ENCODE data around the gene CNTNAP2. TPM values are rescaled to one million over a fixed set of nuclear protein-coding genes. Genes with fewer than 3 reads are reported as not detected.

Gene CNTNAP2
- total and polyA plus RNA-seq, 12 donors: 0.07 to 0.77 (median 0.24) TPM

- H3K9me3 ChIP-seq: peaks cover 0 to 6% (median 0%) of the 10 kb centered on the region in 11 donors
- peak in 1 of 2 donors; percentile 19 for DNase-seq
- H3K36me3 ChIP-seq: no peaks in the 10 kb centered on the region
- no peaks in the 10 kb centered on the region for H3K4me1 ChIP-seq
- TF ChIP-seq, protein P1, sequence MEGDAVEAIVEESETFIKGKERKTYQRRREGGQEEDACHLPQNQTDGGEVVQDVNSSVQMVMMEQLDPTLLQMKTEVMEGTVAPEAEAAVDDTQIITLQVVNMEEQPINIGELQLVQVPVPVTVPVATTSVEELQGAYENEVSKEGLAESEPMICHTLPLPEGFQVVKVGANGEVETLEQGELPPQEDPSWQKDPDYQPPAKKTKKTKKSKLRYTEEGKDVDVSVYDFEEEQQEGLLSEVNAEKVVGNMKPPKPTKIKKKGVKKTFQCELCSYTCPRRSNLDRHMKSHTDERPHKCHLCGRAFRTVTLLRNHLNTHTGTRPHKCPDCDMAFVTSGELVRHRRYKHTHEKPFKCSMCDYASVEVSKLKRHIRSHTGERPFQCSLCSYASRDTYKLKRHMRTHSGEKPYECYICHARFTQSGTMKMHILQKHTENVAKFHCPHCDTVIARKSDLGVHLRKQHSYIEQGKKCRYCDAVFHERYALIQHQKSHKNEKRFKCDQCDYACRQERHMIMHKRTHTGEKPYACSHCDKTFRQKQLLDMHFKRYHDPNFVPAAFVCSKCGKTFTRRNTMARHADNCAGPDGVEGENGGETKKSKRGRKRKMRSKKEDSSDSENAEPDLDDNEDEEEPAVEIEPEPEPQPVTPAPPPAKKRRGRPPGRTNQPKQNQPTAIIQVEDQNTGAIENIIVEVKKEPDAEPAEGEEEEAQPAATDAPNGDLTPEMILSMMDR (IDR thresholded peaks at IDR 0.05): peak in 7 of 9 donors; percentile 40 to 70 (median 52)
- no peak for ATAC-seq
- WGBS, 2 donors: 59 to 68% methylated on average over 4 of the region's 4 CpGs
- peaks cover 0 to 32% (median 11%) of the 10 kb centered on the region in 7 donors for H3K27me3 ChIP-seq
- H3K27ac ChIP-seq: no peak overlapping the region
- intact Hi-C loops (cut with DNase I): no loop called here
- H3K4me3 ChIP-seq: no peak overlapping the region
Measured at GRCh38 chr7:148142660-148143248, 2026.2 kb downstream of the CNTNAP2 start.

- Histone ChIP-seq H3K27ac (no peak overlapping the region), H3K4me3 (no peak overlapping the region), H3K4me1 (no peaks in the 10 kb centered on the region), H3K27me3 (peaks cover 0 to 29% (median 7%) of the 10 kb centered on the region in 7 donors), H3K9me3 (peaks cover 0 to 6% (median 0%) of the 10 kb centered on the region in 11 donors), H3K36me3 (no peaks in the 10 kb centered on the region)
- intact Hi-C loops (cut with DNase I): no loop called here
- no peak for DNase-seq
- ATAC-seq: no peak
- WGBS, 2 donors: 57 to 65% methylated on average over 4 of the region's 4 CpGs
- TF ChIP-seq, protein P1 (IDR thresholded peaks at IDR 0.05): no peak
Measured at GRCh38 chr7:148144827-148145226, 2028.2 kb downstream of the CNTNAP2 start.

DNA sequence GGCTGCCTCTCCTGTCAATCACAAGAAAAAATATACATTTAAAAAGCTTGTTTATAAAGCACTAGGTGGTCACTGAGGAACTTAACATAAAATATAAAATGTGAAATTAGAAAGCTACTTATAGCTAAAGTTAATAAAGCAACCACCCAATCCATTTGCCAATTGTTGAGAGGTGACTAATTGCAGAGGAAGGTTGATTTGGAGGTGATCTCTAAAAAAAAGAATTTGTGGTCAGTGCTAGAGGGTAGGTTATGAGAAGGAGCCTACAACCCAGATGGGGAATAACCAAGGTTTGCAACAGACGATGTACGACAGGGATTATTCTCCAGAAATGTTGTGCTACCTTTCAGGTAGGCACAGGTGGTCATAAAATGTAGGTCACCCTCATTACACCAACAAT lies 2029.7 kb downstream of the CNTNAP2 start:
- intact Hi-C loops (cut with DNase I): no loop called here
- DNase-seq: no peak
- Histone ChIP-seq H3K27ac (no peak overlapping the region), H3K36me3 (no peaks in the 10 kb centered on the region), H3K9me3 (peaks cover 0 to 6% (median 0%) of the 10 kb centered on the region in 11 donors), H3K27me3 (peaks cover 0 to 29% (median 7%) of the 10 kb centered on the region in 7 donors), H3K4me1 (no peaks in the 10 kb centered on the region), H3K4me3 (no peak overlapping the region)
- ATAC-seq: no peak
- 96 to 97% methylated on average over 2 of the region's 2 CpGs for WGBS, 2 donors
- TF ChIP-seq, protein P1 (IDR thresholded peaks at IDR 0.05): no peak

GRCh38 chr7:148147438-148147837 lies 2030.8 kb downstream of the CNTNAP2 start:
- Histone ChIP-seq H3K27me3 (peaks cover 0 to 27% (median 7%) of the 10 kb centered on the region in 7 donors), H3K4me3 (no peak overlapping the region), H3K9me3 (peaks cover 0 to 14% (median 0%) of the 10 kb centered on the region in 11 donors), H3K27ac (no peak overlapping the region), H3K4me1 (no peaks in the 10 kb centered on the region), H3K36me3 (no peaks in the 10 kb centered on the region)
- TF ChIP-seq, protein P1 (IDR thresholded peaks at IDR 0.05): no peak
- intact Hi-C loops (cut with DNase I): no loop called here
- DNase-seq: no peak
- WGBS, 2 donors: 96% methylated on average over 6 of the region's 6 CpGs
- ATAC-seq: no peak

All from heart right ventricle (tissue), 16 donors.